Neural progenitor cell (in vitro differentiated cells): ENCODE measurements around the gene ATP8B3. TPM values are rescaled to one million over a fixed set of nuclear protein-coding genes. Genes with fewer than 3 reads are reported as not detected.
A peak's percentile ranks its signal among the peaks of the same experiment; 100 is the strongest.

Experiments used
- DNase-seq: peaks from one replicate; pipeline ENCODE4 v3.0.0-alpha.2; 2016; ENCODE audit warnings: low spot score
- H2AFZ ChIP-seq: fragments of 200-600 bp; sonication (generic); replicated peaks from 2 replicates; pipeline ENCODE4 v1.6.1; 2016; ENCODE audit warnings: antibody characterized with exemption
- H3F3A ChIP-seq: fragments of 200-600 bp; sonication (generic); 2 replicates; pipeline ENCODE4 v1.6.1; 2016; ENCODE audit warnings: antibody characterized with exemption, low read depth
- H3K27ac ChIP-seq: fragments of 200-600 bp; sonication (generic); 2 replicates; pipeline ENCODE4 v1.5.1; 2016; ENCODE audit warnings: mild to moderate bottlenecking
- H3K27me3 ChIP-seq: fragments of 200-600 bp; sonication (generic); 2 replicates; pipeline ENCODE4 v1.6.1; 2016; ENCODE audit warnings: mild to moderate bottlenecking, moderate library complexity
- H3K36me3 ChIP-seq: fragments of 200-600 bp; sonication (generic); 2 replicates; pipeline ENCODE4 v1.5.1; 2016
- H3K4me1 ChIP-seq: fragments of 200-600 bp; sonication (generic); 2 replicates; pipeline ENCODE4 v1.6.1; 2016; ENCODE audit warnings: mixed run types
- H3K4me2 ChIP-seq: fragments of 200-600 bp; sonication (generic); 2 replicates; pipeline ENCODE4 v1.6.1; 2016
- H3K4me3 ChIP-seq: fragments of 200-600 bp; sonication (generic); 2 replicates; pipeline ENCODE4 v1.5.1; 2016
- H3K79me2 ChIP-seq: fragments of 200-600 bp; sonication (generic); 2 replicates; pipeline ENCODE4 v1.6.1; 2016; ENCODE audit warnings: low read depth
- H3K9ac ChIP-seq: fragments of 200-600 bp; sonication (generic); 2 replicates; pipeline ENCODE4 v1.6.1; 2016
- H3K9me3 ChIP-seq: fragments of 200-600 bp; sonication (generic); 2 replicates; pipeline ENCODE4 v1.5.1; 2016; ENCODE audit warnings: low read depth
- H4K20me1 ChIP-seq: fragments of 200-600 bp; sonication (generic); 2 replicates; pipeline ENCODE4 v1.6.1; 2016; ENCODE audit warnings: low read depth
- H3K27ac Mint-ChIP-seq: 3 replicates; pipeline ENCODE4 v1.8.0; 2021; ENCODE audit warnings: mixed read lengths
- H3K27me3 Mint-ChIP-seq: 2 replicates; pipeline ENCODE4 v1.8.0; 2022; ENCODE audit warnings: low read depth, mild to moderate bottlenecking, inconsistent platforms, moderate library complexity, mixed read lengths; ENCODE audit not compliant: insufficient read depth
- H3K36me3 Mint-ChIP-seq: 3 replicates; pipeline ENCODE4 v1.8.0; 2021; ENCODE audit warnings: mixed read lengths
- H3K4me1 Mint-ChIP-seq: 3 replicates; pipeline ENCODE4 v1.8.0; 2021; ENCODE audit warnings: mixed read lengths
- H3K4me3 Mint-ChIP-seq: 3 replicates; pipeline ENCODE4 v1.8.0; 2021; ENCODE audit warnings: mild to moderate bottlenecking, moderate library complexity, mixed read lengths
- H3K9me3 Mint-ChIP-seq: 3 replicates; pipeline ENCODE4 v1.8.0; 2020; ENCODE audit warnings: mixed read lengths
- EZH2 ChIP-seq: fragments of 200-600 bp; sonication (generic); IDR thresholded peaks from 2 replicates; pipeline ENCODE4 v1.6.1; 2017; ENCODE audit warnings: antibody characterized with exemption, mild to moderate bottlenecking, moderate library complexity
- EZH2phosphoT487 ChIP-seq: fragments of 200-600 bp; sonication (generic); IDR thresholded peaks from 2 replicates; pipeline ENCODE4 v1.6.1; 2017; ENCODE audit warnings: antibody characterized with exemption
- total RNA-seq: library from RNA; depleted of rRNA; stranded (reverse); fragments of >200 nt; gene quantifications from 2 replicates; pipeline ENCODE4 v1.2.3, GENCODE V29; 2015; ENCODE audit warnings: low replicate concordance
- TF ChIP-seq, protein P1 (sequence below): fragments of 200-600 bp; sonication (generic); IDR thresholded peaks from 2 replicates; pipeline ENCODE4 v1.5.1; 2017; ENCODE audit warnings: antibody characterized with exemption, mild to moderate bottlenecking

ATP8B3 gene
- total RNA-seq, 1 donor from 2014 or later: 0.06 TPM

DNA sequence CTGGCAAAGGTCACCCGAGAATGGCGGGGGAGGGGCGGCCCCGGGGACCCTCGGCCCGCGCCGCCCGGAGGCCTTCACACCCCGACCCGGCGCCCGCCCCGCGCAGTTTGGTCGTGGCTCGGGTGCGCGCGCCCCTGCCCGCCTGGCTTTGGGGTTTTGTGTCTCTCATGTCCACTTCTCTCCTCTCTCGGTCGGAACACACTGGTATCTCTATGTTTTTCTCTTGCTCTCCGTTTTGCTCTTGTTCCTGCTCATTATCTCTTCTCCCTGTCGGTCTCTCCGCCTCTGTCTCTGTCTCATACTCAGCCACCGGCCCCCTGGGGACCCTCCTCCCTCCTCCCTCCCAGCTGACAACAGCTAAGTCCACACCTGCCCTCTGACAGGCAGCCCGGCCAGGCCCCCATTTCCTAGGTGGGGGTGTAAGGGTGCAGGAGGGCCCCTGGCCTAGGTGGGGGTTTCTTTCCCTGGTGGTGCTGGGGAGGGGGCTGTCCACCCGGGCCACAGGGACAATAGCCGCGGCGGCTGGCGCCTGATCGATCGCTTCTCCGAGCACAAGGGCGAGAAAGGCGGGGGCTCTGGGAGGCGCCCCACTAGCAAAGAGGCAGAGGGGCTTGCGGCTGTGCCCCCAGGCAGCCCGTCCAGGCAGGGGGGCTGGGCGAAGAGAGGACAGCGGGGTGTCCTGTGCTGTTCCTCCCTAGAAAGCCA, 56.5 kb downstream of the ATP8B3 start:
- Histone ChIP-seq H3K4me2 (peak overlapping the region; percentile 69), H3K9me3 (no peaks in the 10 kb centered on the region), H3K79me2 (no peaks in the 10 kb centered on the region), H3K36me3 (no peaks in the 10 kb centered on the region), H3F3A (peaks cover 18% of the 10 kb centered on the region), H3K4me1 (peaks cover 13% of the 10 kb centered on the region), H3K27me3 (peaks cover 100% of the 10 kb centered on the region), H3K27ac (no peak overlapping the region), H3K9ac (no peak overlapping the region), H4K20me1 (peaks cover 82% of the 10 kb centered on the region), H3K4me3 (peak overlapping the region; percentile 39), H2AFZ (no peak overlapping the region)
- TF ChIP-seq EZH2phosphoT487: no peak
- TF ChIP-seq EZH2: peak; percentile 13
- Mint-ChIP-seq H3K4me3 (peak overlapping the region; percentile 61), H3K36me3 (no peaks in the 10 kb centered on the region), H3K27me3 (peaks cover 69% of the 10 kb centered on the region), H3K27ac (no peak overlapping the region), H3K4me1 (peaks cover 6% of the 10 kb centered on the region), H3K9me3 (no peaks in the 10 kb centered on the region)
- peak; percentile 56 for DNase-seq

DNA sequence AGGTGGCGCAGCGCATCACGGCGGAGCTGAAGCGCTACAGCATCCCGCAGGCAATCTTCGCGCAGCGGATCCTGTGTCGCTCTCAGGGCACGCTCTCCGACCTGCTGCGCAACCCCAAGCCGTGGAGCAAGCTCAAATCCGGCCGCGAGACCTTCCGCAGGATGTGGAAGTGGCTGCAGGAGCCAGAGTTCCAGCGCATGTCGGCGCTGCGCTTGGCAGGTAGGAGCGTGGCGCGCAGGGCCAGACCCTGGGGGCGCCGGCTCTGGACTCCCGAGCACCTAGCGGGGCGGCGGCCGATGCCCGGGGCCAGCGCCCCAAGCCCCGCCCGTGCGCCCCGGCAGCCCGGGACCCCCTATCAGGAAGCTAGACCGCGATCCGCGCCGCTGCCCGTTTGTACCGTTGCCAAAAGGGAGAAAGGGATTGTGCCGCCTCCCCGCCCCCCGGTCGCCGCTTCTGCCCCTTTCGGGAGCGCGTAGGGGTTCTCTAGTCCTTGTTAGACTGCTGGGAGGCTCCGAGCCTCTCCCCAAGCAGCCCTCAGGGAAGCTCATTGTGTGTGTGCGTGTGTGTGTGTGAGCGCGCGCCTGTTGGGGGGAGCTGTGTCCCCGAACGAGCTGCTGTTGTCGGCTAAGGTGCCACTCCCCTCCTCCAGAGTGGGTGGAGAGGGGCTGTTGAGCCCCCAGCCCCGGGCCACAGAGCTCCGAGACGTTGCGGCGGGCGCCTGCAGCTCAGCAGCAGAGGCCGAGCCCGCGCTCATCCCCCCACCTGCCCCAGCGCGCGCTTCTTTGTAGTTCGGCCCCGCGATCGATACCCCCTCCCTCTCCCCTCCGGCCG, 57.2 kb downstream of the ATP8B3 start:
- Mint-ChIP-seq H3K4me1 (peaks cover 6% of the 10 kb centered on the region), H3K36me3 (no peaks in the 10 kb centered on the region), H3K9me3 (no peaks in the 10 kb centered on the region), H3K27ac (no peak overlapping the region), H3K4me3 (peak overlapping the region; percentile 65), H3K27me3 (peaks cover 70% of the 10 kb centered on the region)
- no peak overlapping the region for H2AFZ ChIP-seq
- peaks cover 18% of the 10 kb centered on the region for H3F3A ChIP-seq
- peaks cover 82% of the 10 kb centered on the region for H4K20me1 ChIP-seq
- TF ChIP-seq, protein P1, sequence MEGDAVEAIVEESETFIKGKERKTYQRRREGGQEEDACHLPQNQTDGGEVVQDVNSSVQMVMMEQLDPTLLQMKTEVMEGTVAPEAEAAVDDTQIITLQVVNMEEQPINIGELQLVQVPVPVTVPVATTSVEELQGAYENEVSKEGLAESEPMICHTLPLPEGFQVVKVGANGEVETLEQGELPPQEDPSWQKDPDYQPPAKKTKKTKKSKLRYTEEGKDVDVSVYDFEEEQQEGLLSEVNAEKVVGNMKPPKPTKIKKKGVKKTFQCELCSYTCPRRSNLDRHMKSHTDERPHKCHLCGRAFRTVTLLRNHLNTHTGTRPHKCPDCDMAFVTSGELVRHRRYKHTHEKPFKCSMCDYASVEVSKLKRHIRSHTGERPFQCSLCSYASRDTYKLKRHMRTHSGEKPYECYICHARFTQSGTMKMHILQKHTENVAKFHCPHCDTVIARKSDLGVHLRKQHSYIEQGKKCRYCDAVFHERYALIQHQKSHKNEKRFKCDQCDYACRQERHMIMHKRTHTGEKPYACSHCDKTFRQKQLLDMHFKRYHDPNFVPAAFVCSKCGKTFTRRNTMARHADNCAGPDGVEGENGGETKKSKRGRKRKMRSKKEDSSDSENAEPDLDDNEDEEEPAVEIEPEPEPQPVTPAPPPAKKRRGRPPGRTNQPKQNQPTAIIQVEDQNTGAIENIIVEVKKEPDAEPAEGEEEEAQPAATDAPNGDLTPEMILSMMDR: peak; percentile 6
- TF ChIP-seq EZH2phosphoT487: peak; percentile 98
- TF ChIP-seq EZH2: peak; percentile 99
- H3K27me3 ChIP-seq: peaks cover 100% of the 10 kb centered on the region
- peak; percentile 70 for DNase-seq
- no peak overlapping the region for H3K27ac ChIP-seq
- no peaks in the 10 kb centered on the region for H3K79me2 ChIP-seq
- no peaks in the 10 kb centered on the region for H3K9me3 ChIP-seq
- no peak overlapping the region for H3K9ac ChIP-seq
- no peaks in the 10 kb centered on the region for H3K36me3 ChIP-seq
- H3K4me2 ChIP-seq: peak overlapping the region; percentile 69
- peak overlapping the region; percentile 39 for H3K4me3 ChIP-seq
- peaks cover 13% of the 10 kb centered on the region for H3K4me1 ChIP-seq

- Histone ChIP-seq H3K27me3 (peaks cover 100% of the 10 kb centered on the region), H3K79me2 (no peaks in the 10 kb centered on the region), H3F3A (peaks cover 18% of the 10 kb centered on the region), H3K4me1 (peaks cover 17% of the 10 kb centered on the region), H3K9ac (no peak overlapping the region), H3K4me3 (no peak overlapping the region), H4K20me1 (peaks cover 83% of the 10 kb centered on the region), H3K4me2 (no peak overlapping the region), H2AFZ (no peak overlapping the region), H3K36me3 (no peaks in the 10 kb centered on the region), H3K9me3 (no peaks in the 10 kb centered on the region), H3K27ac (no peak overlapping the region)
- H3K36me3 Mint-ChIP-seq: no peaks in the 10 kb centered on the region
- H3K27me3 Mint-ChIP-seq: peaks cover 67% of the 10 kb centered on the region
- H3K4me3 Mint-ChIP-seq: no peak overlapping the region
- H3K4me1 Mint-ChIP-seq: peaks cover 6% of the 10 kb centered on the region
- no peak overlapping the region for H3K27ac Mint-ChIP-seq
- no peaks in the 10 kb centered on the region for H3K9me3 Mint-ChIP-seq
- no peak for DNase-seq
- TF ChIP-seq, protein P1: no peak
- TF ChIP-seq EZH2phosphoT487: no peak
- no peak for TF ChIP-seq EZH2
Observed at GRCh38 chr19:1754018-1754635, 57.9 kb downstream of the ATP8B3 start.
